ENCODE results near the gene LENEP. TPM values are rescaled to one million over a fixed set of nuclear protein-coding genes. Genes with fewer than 3 reads are reported as not detected.

LENEP gene
- total RNA-seq, 1 experiment from 2014 or later, result 2.8 TPM

- no peaks in the 10 kb centered on the region for H4K20me1 ChIP-seq (ENCODE audit: control insufficient read depth, insufficient read depth, insufficient read length)
- H4K5ac ChIP-seq (ENCODE audit: insufficient read length, low read depth, low read length), result no peak overlapping the region
- Mint-ChIP-seq H3K36me3 (ENCODE audit: insufficient read depth in 1 of 3, low read depth in 3 of 3) (no peaks in the 10 kb centered on the region), H3K27me3 (ENCODE audit: low read depth) (peaks cover 3% of the 10 kb centered on the region), H3K4me1 (peaks cover 20 to 33% of the 10 kb centered on the region in 2 experiments), H3K27ac (peak overlapping the region; percentile 92 to 97 (median 96); a peak in 6 of 7 replicates), H3K4me3 (peak overlapping the region; percentile 93 to 97), H3K9me3 (peaks cover 0 to 2% of the 10 kb centered on the region in 2 experiments; a peak in 2 of 5 replicates)
- H2BK15ac ChIP-seq (ENCODE audit: low read depth, low read length), result no peak overlapping the region
- no peaks in the 10 kb centered on the region for H3K79me1 ChIP-seq (ENCODE audit: insufficient read depth, low read depth, low read length, poor library complexity, severe bottlenecking)
- no peaks in the 10 kb centered on the region for H3K27me3 ChIP-seq (ENCODE audit: insufficient read depth, low read length)
- no peak overlapping the region for H2AFZ ChIP-seq (ENCODE audit: low read length)
- peak; percentile 77 for DNase-seq
- H3K9me3 ChIP-seq (ENCODE audit: control insufficient read depth, low read depth, low read length), result no peaks in the 10 kb centered on the region
- H2BK5ac ChIP-seq (ENCODE audit: insufficient read length, low read length), result no peak overlapping the region
- H3K4ac ChIP-seq (ENCODE audit: low read depth, low read length), result no peak overlapping the region
- TF ChIP-seq CTCF (conservative IDR thresholded peaks at IDR 0.05), result no peak
- H4K91ac ChIP-seq (ENCODE audit: insufficient read length, low read depth, low read length), result no peak overlapping the region
- peaks cover 5% of the 10 kb centered on the region; the same call in 1 of the 2 replicates for H3K4me1 ChIP-seq (ENCODE audit: insufficient read depth, low read length)
- peak overlapping the region; percentile 90 for H3K4me2 ChIP-seq (ENCODE audit: insufficient read depth, insufficient read length, low read length)
- no peak overlapping the region for H2BK20ac ChIP-seq (ENCODE audit: low read depth, low read length, poor library complexity, severe bottlenecking)
- peak overlapping the region; percentile 41 for H3K27ac ChIP-seq (ENCODE audit: insufficient read length, low read depth, low read length)
- no peak overlapping the region for H3K56ac ChIP-seq (ENCODE audit: insufficient read length, low read depth, low read length)
- no peak overlapping the region for H2AK5ac ChIP-seq (ENCODE audit: insufficient read length, low read length)
- H3K9ac ChIP-seq (ENCODE audit: extremely low read depth, insufficient read length, low read length), result peak overlapping the region; percentile 6
- H3T11ph ChIP-seq (ENCODE audit: low read length), result no peak overlapping the region
- no peaks in the 10 kb centered on the region; the same call in 1 of the 2 replicates for H3K79me2 ChIP-seq (ENCODE audit: insufficient read depth, low read length)
- no peak overlapping the region for H4K8ac ChIP-seq (replicated peaks; ENCODE audit: insufficient read length, low read depth, low read length)
- WGBS (ENCODE audit: extremely low coverage, insufficient read length, low lambda C conversion rate), result no CpG with 5 or more reads among the region's 50 CpGs
- no peak overlapping the region for H3K23ac ChIP-seq (ENCODE audit: insufficient read length, low read depth, low read length)
- H3K23me2 ChIP-seq (ENCODE audit: insufficient read length, low read depth, low read length, poor library complexity, severe bottlenecking), result peaks cover 26% of the 10 kb centered on the region
- H3K18ac ChIP-seq (ENCODE audit: insufficient read length, low read depth, low read length), result peak overlapping the region; percentile 61
- H2BK12ac ChIP-seq (ENCODE audit: insufficient read length, low read depth, low read length), result no peak overlapping the region
- no peak overlapping the region for H3K14ac ChIP-seq (ENCODE audit: insufficient read depth, low read length)
- no peak overlapping the region for H2BK120ac ChIP-seq (ENCODE audit: low read depth, low read length, poor library complexity, severe bottlenecking)
These were observed 6.4 kb downstream of the LENEP start for GRCh38 chr1:154999571-155000410.
